ENCODE data around the gene MED12L.

The MED12L gene

DNA sequence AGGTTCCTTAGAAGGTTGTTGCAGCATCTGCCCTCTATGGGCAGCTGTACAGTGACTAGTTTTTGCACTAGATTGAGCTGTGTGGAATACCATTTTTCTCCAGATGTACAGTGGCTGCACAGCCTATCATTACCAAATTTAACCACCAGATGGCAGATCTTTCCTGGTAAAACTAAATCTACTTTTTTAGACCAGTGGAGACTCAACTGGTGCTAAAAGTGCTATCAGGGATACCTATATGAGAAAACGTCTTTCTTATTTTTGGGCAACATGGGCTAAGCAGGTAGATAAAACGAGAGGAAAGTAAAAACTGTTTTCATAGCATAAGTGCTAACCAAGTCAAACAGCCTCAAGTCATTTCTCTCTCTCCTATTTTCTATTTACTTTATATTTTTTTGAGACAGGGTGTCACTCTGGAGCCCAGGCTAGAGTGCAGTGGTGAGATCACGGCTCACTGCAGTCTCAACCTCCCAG lies 354.2 kb downstream of the MED12L start:
- TF ChIP-seq, protein P1, sequence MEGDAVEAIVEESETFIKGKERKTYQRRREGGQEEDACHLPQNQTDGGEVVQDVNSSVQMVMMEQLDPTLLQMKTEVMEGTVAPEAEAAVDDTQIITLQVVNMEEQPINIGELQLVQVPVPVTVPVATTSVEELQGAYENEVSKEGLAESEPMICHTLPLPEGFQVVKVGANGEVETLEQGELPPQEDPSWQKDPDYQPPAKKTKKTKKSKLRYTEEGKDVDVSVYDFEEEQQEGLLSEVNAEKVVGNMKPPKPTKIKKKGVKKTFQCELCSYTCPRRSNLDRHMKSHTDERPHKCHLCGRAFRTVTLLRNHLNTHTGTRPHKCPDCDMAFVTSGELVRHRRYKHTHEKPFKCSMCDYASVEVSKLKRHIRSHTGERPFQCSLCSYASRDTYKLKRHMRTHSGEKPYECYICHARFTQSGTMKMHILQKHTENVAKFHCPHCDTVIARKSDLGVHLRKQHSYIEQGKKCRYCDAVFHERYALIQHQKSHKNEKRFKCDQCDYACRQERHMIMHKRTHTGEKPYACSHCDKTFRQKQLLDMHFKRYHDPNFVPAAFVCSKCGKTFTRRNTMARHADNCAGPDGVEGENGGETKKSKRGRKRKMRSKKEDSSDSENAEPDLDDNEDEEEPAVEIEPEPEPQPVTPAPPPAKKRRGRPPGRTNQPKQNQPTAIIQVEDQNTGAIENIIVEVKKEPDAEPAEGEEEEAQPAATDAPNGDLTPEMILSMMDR (IDR thresholded peaks at IDR 0.05; ENCODE audit: insufficient read depth, low read depth, low read length, missing control alignments), result peak; percentile 78
- DNase-seq (ENCODE audit: low read depth), result peak; percentile 69
- no peak overlapping the region for H3K4me3 ChIP-seq (ENCODE audit: low read length)

DNA sequence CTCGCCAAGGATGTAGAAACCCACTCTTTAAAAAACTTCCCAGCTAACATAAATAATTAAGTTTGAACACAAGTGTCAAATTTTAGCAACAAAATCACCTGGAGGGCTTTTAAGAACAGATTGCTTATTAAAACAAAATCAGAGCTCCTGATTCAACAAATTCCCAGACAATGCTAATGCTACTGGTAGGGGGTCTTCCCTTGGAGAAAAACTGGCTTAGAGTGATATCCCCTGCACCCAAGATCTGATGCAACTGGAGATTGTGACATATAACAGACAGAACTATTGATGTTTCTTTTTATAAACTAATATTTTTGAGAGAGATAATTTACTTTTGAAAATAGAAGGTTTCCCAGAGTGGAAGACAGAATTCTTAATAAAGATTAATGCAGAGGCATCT lies 355.5 kb downstream of the MED12L start:
- no peak for DNase-seq (ENCODE audit: low read depth)
- TF ChIP-seq, protein P1 (IDR thresholded peaks at IDR 0.05; ENCODE audit: insufficient read depth, low read depth, low read length, missing control alignments), result no peak
- no peak overlapping the region for H3K4me3 ChIP-seq (ENCODE audit: low read length)

DNA sequence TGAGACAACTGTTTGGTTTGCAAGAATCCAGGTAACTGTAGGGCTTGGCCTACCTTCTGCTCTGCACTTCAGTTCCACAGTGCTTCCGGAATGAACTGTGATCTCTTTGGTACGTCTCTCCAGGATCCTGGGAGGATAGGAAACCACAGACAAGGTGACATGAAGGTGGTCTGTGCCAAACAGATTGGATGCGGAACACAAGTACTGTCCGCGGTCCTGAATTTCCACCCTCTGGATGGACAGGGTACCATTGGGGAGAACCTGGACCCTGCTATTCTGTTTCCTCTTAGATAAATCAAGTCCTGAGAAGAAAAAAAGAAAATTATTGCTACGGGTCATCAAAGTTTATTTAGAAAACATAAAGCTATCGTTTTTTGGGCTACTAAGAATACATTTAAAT lies 358.1 kb downstream of the MED12L start:
- peak; percentile 24 for DNase-seq (ENCODE audit: low read depth)
- H3K4me3 ChIP-seq (ENCODE audit: low read length), result no peak overlapping the region
- TF ChIP-seq, protein P1 (IDR thresholded peaks at IDR 0.05; ENCODE audit: insufficient read depth, low read depth, low read length, missing control alignments), result no peak

DNA sequence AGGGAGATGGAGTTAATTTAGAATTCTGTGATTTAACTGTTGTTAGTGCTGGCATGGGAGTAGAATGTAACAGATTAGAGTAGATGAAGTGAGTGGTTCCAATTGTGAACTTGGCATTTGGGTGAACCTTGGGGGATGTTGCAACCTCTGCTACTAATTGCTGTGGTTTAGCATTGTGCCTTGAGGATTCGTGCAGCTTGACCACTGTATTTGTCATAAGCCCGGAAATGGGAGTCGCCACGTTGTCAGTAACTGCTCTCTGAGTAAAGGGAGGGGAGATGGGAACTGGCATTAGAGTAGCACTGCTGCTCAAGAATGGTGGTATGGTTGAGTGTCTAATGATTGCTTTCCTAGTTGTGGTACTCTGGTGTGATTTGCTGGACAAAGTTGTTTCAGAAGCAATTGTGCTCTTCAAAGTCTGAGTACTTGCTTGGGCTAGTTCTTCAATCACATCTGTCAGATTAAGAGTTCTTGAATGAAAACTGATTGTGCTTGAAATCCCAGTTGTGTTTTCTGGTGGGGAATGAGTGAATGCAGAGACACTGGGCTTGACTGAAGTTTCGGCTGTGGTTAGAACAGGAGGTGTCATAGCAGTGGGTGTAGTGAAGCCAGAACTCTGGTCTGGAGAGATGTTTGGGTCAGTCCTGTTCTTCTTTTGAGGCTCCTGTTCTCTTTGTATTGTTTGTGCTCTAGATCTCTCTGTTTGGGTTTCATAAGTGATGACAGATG lies 360.0 kb downstream of the MED12L start:
- TF ChIP-seq, protein P1 (IDR thresholded peaks at IDR 0.05; ENCODE audit: insufficient read depth, low read depth, low read length, missing control alignments), result no peak
- no peak overlapping the region for H3K4me3 ChIP-seq (ENCODE audit: low read length)
- peak; percentile 72 for DNase-seq (ENCODE audit: low read depth)

DNA sequence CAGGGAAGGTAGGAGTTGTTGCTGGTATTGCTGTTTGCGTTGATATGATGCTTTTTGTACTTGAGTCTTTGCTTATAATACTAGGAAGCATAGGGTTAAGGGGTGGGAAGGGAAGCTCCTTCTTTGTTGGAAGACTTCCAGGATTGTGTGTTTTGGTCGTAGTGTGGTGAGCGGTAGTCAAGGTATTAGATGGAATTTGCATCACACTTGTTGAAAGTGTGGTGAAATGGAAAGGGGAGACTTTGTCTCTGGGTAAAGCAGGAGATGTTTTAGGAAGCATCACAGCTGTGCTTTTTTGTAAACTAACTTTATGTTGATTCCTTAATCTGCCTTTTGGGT lies 360.5 kb downstream of the MED12L start:
- H3K4me3 ChIP-seq (ENCODE audit: low read length), result no peak overlapping the region
- DNase-seq (ENCODE audit: low read depth), result no peak
- TF ChIP-seq, protein P1 (IDR thresholded peaks at IDR 0.05; ENCODE audit: insufficient read depth, low read depth, low read length, missing control alignments), result no peak

DNA sequence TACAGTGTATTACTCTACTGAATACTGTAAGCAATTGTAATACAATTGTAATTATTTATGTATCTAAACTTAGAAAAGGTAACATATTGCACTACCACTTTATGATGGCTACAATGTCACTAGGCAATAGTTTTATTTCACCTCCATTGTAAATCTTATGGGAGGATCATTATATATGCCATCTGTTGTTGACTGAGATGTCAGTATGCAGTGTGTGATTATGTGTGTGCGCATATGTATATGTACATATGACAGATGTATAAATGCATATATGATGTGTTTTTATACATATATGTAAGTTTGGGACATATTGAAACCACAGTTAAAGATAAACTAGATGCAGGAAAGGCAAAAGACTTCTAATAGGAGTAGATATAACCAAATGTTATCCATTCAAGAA lies 366.9 kb downstream of the MED12L start:
- DNase-seq (ENCODE audit: low read depth), result no peak
- TF ChIP-seq, protein P1 (IDR thresholded peaks at IDR 0.05; ENCODE audit: insufficient read depth, low read depth, low read length, missing control alignments), result no peak
- no peak overlapping the region for H3K4me3 ChIP-seq (ENCODE audit: low read length)

DNA sequence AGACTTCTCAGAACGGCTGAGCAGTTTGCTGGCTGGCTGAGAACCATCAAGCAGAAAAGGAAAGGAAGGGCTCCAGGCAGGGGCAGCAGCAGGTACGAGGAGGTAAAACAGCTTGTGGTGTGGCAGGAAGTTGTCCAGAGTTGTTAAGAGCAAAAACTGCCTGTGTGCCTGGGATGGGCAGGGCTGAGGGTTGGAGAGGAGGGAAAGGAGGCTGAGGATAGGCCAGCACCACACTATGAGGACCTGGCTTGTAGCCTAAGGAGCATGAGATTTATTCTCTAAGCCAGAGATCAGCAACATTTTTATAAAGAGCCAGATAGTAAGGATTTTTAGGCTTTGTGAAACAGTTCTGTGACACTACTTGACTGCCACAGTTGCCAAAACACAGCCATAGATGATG lies 367.4 kb downstream of the MED12L start:
- DNase-seq (ENCODE audit: low read depth), result no peak
- no peak overlapping the region for H3K4me3 ChIP-seq (ENCODE audit: low read length)
- TF ChIP-seq, protein P1 (IDR thresholded peaks at IDR 0.05; ENCODE audit: insufficient read depth, low read depth, low read length, missing control alignments), result no peak

All from epithelial cell of esophagus (primary cell).